Loucy (cell line): Measurements from ENCODE around the gene SLC17A9.

ENCODE experiments used
- EZH2phosphoT487 ChIP-seq: fragments of 200-600 bp; IDR thresholded peaks from 2 replicates; pipeline ENCODE4 v1.6.1; 2018; ENCODE audit warnings: antibody characterized with exemption, mild to moderate bottlenecking, moderate library complexity, borderline replicate concordance
- TF ChIP-seq, protein P1 (sequence below): fragments of 200-600 bp; sonication (generic); conservative IDR thresholded peaks from 2 replicates; pipeline ENCODE4 v1.5.1; 2014; ENCODE audit warnings: mild to moderate bottlenecking, antibody characterized with exemption, low read length

DNA sequence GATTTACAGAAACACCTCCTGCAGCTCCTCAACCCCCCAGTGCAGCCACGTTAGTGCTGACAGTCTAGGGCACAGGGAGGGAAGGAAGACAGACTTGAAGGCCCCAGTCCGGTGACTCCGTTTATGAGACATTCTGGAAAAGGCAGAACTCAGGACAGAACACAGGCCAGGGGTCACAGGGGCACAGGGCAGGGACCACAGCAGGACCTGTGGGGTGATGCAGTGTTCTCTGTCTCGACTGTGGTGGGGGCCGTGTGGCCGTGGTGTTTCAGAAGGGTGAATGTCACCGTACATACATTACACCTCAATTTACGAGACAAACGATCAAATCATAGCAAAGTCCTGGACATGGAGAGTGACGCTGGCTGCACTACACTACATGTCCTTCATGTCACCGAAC is 43.0 kb downstream of the SLC17A9 start:
- TF ChIP-seq, protein P1, sequence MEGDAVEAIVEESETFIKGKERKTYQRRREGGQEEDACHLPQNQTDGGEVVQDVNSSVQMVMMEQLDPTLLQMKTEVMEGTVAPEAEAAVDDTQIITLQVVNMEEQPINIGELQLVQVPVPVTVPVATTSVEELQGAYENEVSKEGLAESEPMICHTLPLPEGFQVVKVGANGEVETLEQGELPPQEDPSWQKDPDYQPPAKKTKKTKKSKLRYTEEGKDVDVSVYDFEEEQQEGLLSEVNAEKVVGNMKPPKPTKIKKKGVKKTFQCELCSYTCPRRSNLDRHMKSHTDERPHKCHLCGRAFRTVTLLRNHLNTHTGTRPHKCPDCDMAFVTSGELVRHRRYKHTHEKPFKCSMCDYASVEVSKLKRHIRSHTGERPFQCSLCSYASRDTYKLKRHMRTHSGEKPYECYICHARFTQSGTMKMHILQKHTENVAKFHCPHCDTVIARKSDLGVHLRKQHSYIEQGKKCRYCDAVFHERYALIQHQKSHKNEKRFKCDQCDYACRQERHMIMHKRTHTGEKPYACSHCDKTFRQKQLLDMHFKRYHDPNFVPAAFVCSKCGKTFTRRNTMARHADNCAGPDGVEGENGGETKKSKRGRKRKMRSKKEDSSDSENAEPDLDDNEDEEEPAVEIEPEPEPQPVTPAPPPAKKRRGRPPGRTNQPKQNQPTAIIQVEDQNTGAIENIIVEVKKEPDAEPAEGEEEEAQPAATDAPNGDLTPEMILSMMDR = no peak
- TF ChIP-seq EZH2phosphoT487 = no peak
